GM12872 (cell line): ENCODE results near the gene NEIL3.

ENCODE experiments used
- CTCF ChIP-seq: IDR thresholded peaks from 3 replicates; pipeline ENCODE4 v1.5.1; 2011; ENCODE audit warnings: low read depth, mild to moderate bottlenecking, low read length, moderate library complexity; ENCODE audit not compliant: insufficient read depth

NEIL3 gene

GRCh38 chr4:177304094-177304493 is 5.6 kb upstream of the NEIL3 start:
- TF ChIP-seq CTCF: no peak

GRCh38 chr4:177308125-177308524 is 1.5 kb upstream of the NEIL3 start:
- TF ChIP-seq CTCF: no peak

- TF ChIP-seq CTCF: no peak
These were observed 690 bp upstream of the NEIL3 start for GRCh38 chr4:177308847-177309521.

- TF ChIP-seq CTCF: no peak
These were observed 1.9 kb downstream of the NEIL3 start for GRCh38 chr4:177311589-177311988.

GRCh38 chr4:177313263-177313662 is 3.6 kb downstream of the NEIL3 start:
- TF ChIP-seq CTCF: no peak

- TF ChIP-seq CTCF: no peak
These were observed 6.2 kb downstream of the NEIL3 start for GRCh38 chr4:177315767-177316464.

- no peak for TF ChIP-seq CTCF
These were observed 11.0 kb downstream of the NEIL3 start for GRCh38 chr4:177320721-177321120.
